Upper lobe of left lung (tissue), 4 donors: ENCODE results near the gene GMPPA.

Source experiments
- CTCF ChIP-seq, 6 experiments: fragments of 450-650 bp in 4 of 6; fragments of 200-600 bp in 2 of 6; sonication (generic) in 2 of 6; IDR thresholded peaks; one replicate each; pipeline ENCODE4 v1.5.1; 2016 to 2019; ENCODE audit warnings: antibody characterized with exemption in 6 of 6
- EP300 ChIP-seq, 4 donors: sonication (generic); formaldehyde crosslinking; IDR thresholded peaks; one replicate each; pipeline ENCODE4 v1.5.1; 2017; ENCODE audit warnings: antibody characterized with exemption in 4 of 4, control low read depth in 2 of 4
- POLR2A ChIP-seq, 4 donors: fragments of 450-650 bp; IDR thresholded peaks; one replicate each; pipeline ENCODE4 v1.5.1; 2016 to 2017; ENCODE audit warnings: antibody characterized with exemption in 4 of 4, mild to moderate bottlenecking in 2 of 4

GRCh38 chr2:219475697-219476651 lies 22.7 kb upstream of the GMPPA start:
- peak; percentile 65 to 86 (median 70) for TF ChIP-seq CTCF (IDR thresholded peaks at IDR 0.05)
- no peak for TF ChIP-seq EP300 (IDR thresholded peaks at IDR 0.05)
- TF ChIP-seq POLR2A (IDR thresholded peaks at IDR 0.05), result no peak
